A549 (cell line): ENCODE data around the gene ARHGAP22. TPM values are rescaled to one million over a fixed set of nuclear protein-coding genes. Genes with fewer than 3 reads are reported as not detected.

Source experiments
- ATAC-seq, 2 experiments: fragments of 200-7000 bp in 1 of 2; fragments of >200 bp in 1 of 2; cut with Nextera tagmentation in 1 of 2; cut with Tn5 transposase in 1 of 2; 3 replicates each; pipeline versions ENCODE4 v1.8.0 to v1.9.1; 2018 to 2020; ENCODE audit warnings: mild to moderate bottlenecking in 1 of 2, moderate library complexity in 1 of 2
- CTCF ChIA-PET: fragments of 300-600 bp; sonication (Branson Sonifier 250); formaldehyde crosslinking; extraction: SDS; loops from one replicate; lab custom pipeline; 2021; ENCODE audit warnings: antibody characterized with exemption, inconsistent platforms; lab: Yijun Ruan, JAX
- POLR2A ChIA-PET: fragments of 350-600 bp; formaldehyde crosslinking; extraction: SDS; loops from one replicate; lab custom pipeline; 2021; ENCODE audit warnings: antibody characterized with exemption, inconsistent platforms; lab: Yijun Ruan, JAX
- DNase-seq, 2 experiments: peaks; one replicate each; pipeline versions ENCODE4 v3.0.0 to v3.0.0-alpha.2; 2011 to 2016; ENCODE audit warnings: low read depth in 1 of 2, low spot score in 1 of 2
- FAIRE-seq: peaks from 2 replicates; lab custom pipeline; 2011; peaks lifted over from hg19 to GRCh38; lab: Jason Lieb, UNC
- H3K27ac ChIP-seq, 2 experiments: fragments of >200 bp; sonication (Bioruptor Twin); formaldehyde crosslinking; 3 replicates each; pipeline ENCODE4 v1.5.1; 2016 to 2017
- H3K4me1 ChIP-seq: fragments of >200 bp; sonication (Bioruptor Twin); formaldehyde crosslinking; 3 replicates; pipeline ENCODE4 v1.6.1; 2016
- H3K4me2 ChIP-seq: fragments of >200 bp; sonication (Bioruptor Twin); formaldehyde crosslinking; 3 replicates; pipeline ENCODE4 v1.6.1; 2016
- H3K4me3 ChIP-seq: fragments of >200 bp; sonication (Bioruptor Twin); formaldehyde crosslinking; 3 replicates; pipeline ENCODE4 v1.5.1; 2016
- H3K9me3 ChIP-seq: fragments of >200 bp; sonication (Bioruptor Twin); formaldehyde crosslinking; 3 replicates; pipeline ENCODE4 v1.6.1; 2016
- ATOH8 ChIP-seq: fragments of 250-450 bp; sonication (Bioruptor Pico); IDR thresholded peaks from 2 replicates; pipeline ENCODE4 v1.5.0; 2020; ENCODE audit warnings: low read depth, mild to moderate bottlenecking, moderate library complexity
- CBX8 ChIP-seq: fragments of 200-600 bp; sonication (generic); IDR thresholded peaks from 2 replicates; pipeline ENCODE4 v1.6.1; 2016
- CHD2 ChIP-seq: fragments of 150-350 bp; IDR thresholded peaks from 2 replicates; pipeline ENCODE4 v1.6.1; 2014; ENCODE audit warnings: low read length; ENCODE audit not compliant: partially characterized antibody
- CTCF ChIP-seq: fragments of >200 bp; sonication (Bioruptor Twin); formaldehyde crosslinking; IDR thresholded peaks from 3 replicates; pipeline ENCODE4 v1.5.1; 2016
- EHMT2 ChIP-seq: fragments of 200-600 bp; sonication (generic); IDR thresholded peaks from 2 replicates; pipeline ENCODE4 v1.6.1; 2016; ENCODE audit warnings: antibody characterized with exemption, low read depth, mild to moderate bottlenecking, moderate library complexity
- ELK1 ChIP-seq: fragments of 150-350 bp; IDR thresholded peaks from 2 replicates; pipeline ENCODE4 v1.6.1; 2014; ENCODE audit warnings: low read depth, mild to moderate bottlenecking, low read length
- HES2 ChIP-seq: fragments of >200 bp; sonication (Bioruptor Twin); formaldehyde crosslinking; IDR thresholded peaks from 2 replicates; pipeline ENCODE4 v1.6.1; 2016
- HOXA7 ChIP-seq: fragments of 250-450 bp; sonication (Bioruptor Pico); IDR thresholded peaks from 2 replicates; pipeline ENCODE4 v1.5.0; 2020; ENCODE audit warnings: mild to moderate bottlenecking, moderate library complexity
- HOXB13 ChIP-seq: fragments of 250-450 bp; sonication (Bioruptor Pico); IDR thresholded peaks from 2 replicates; pipeline ENCODE4 v1.5.0; 2020; ENCODE audit warnings: low read depth, mild to moderate bottlenecking, moderate library complexity
- KDM5A ChIP-seq: fragments of 200-600 bp; sonication (generic); IDR thresholded peaks from 2 replicates; pipeline ENCODE4 v1.6.1; 2016; ENCODE audit warnings: antibody characterized with exemption, mild to moderate bottlenecking
- NFE2L2 ChIP-seq: fragments of 150-350 bp; conservative IDR thresholded peaks from 2 replicates; pipeline ENCODE4 v1.6.1; 2014; ENCODE audit warnings: low read length
- PBX3 ChIP-seq: IDR thresholded peaks from 2 replicates; pipeline ENCODE4 v1.6.1; 2012
- PHF8 ChIP-seq: fragments of 200-600 bp; sonication (generic); IDR thresholded peaks from 2 replicates; pipeline ENCODE4 v1.6.1; 2016; ENCODE audit warnings: low read depth, mild to moderate bottlenecking, antibody characterized with exemption, moderate library complexity, borderline replicate concordance
- RAD21 ChIP-seq, 2 experiments: fragments of >200 bp in 1 of 2; sonication (Bioruptor Twin) in 1 of 2; formaldehyde crosslinking in 1 of 2; IDR thresholded peaks in 1 of 2; conservative IDR thresholded peaks in 1 of 2; 2 replicates in 1 of 2; 3 replicates in 1 of 2; pipeline ENCODE4 v1.6.1; 2012 to 2018; ENCODE audit warnings: inconsistent platforms in 1 of 2
- RARB ChIP-seq: fragments of 250-450 bp; sonication (Bioruptor Pico); IDR thresholded peaks from 2 replicates; pipeline ENCODE4 v1.8.0; 2021; ENCODE audit warnings: mild to moderate bottlenecking, moderate library complexity
- REST ChIP-seq: fragments of 200-600 bp; sonication (generic); IDR thresholded peaks from 2 replicates; pipeline ENCODE4 v1.6.1; 2016; ENCODE audit warnings: antibody characterized with exemption, mild to moderate bottlenecking, moderate library complexity
- RNF2 ChIP-seq: fragments of 200-600 bp; sonication (generic); IDR thresholded peaks from 2 replicates; pipeline ENCODE4 v1.6.1; 2016; ENCODE audit warnings: low read depth, mild to moderate bottlenecking, antibody characterized with exemption, moderate library complexity, borderline replicate concordance
- SREBF2 ChIP-seq: fragments of 450-650 bp; IDR thresholded peaks from 2 replicates; pipeline ENCODE4 v1.6.1; 2014; ENCODE audit warnings: mild to moderate bottlenecking, moderate library complexity
- ZFP36 ChIP-seq: fragments of 450-650 bp; IDR thresholded peaks from 2 replicates; pipeline ENCODE4 v1.6.1; 2014; ENCODE audit warnings: borderline replicate concordance; ENCODE audit not compliant: partially characterized antibody
- ZSCAN20 ChIP-seq: fragments of 250-450 bp; sonication (Bioruptor Pico); IDR thresholded peaks from 2 replicates; pipeline ENCODE4 v1.8.0; 2022; ENCODE audit warnings: mild to moderate bottlenecking, moderate library complexity
- WGBS: methylation state at CpG from one replicate; pipeline ENCODE4 v1.1.6; 2017; ENCODE audit errors: missing lambda C conversion rate; 5-methylcytosine and 5-hydroxymethylcytosine counted together
- polyA plus RNA-seq, 4 experiments: library from polyadenylated mRNA; depleted of rRNA in 3 of 4; stranded (reverse); fragments of >200 nt; fragmentation: RNase III in 1 of 4; extraction: RNeasy Plus Mini Kit Qiagen cat#74134 plus additional on column Dnase treatment in 1 of 4; gene quantifications; 2 replicates in 3 of 4; 3 replicates in 1 of 4; pipeline ENCODE4 v1.2.3, GENCODE V29; 2011 to 2017

Gene ARHGAP22
- polyA plus RNA-seq, 2 of the 4 experiments (the other 2 are of a cell fraction), result 1.9 to 3.2 TPM

GRCh38 chr10:48520594-48520993 is 84.3 kb downstream of the ARHGAP22 start (continued):
- TF ChIP-seq ATOH8 (CRISPR knock-in tag) (no peak), RNF2 (no peak), ZSCAN20 (CRISPR knock-in tag) (no peak)

- TF ChIP-seq CHD2 (no peak), PBX3 (no peak), RAD21 (conservative IDR thresholded peaks at IDR 0.05 in 1 of 2, IDR thresholded peaks at IDR 0.05 in 1 of 2) (no peak), CBX8 (no peak), NFE2L2 (no peak), KDM5A (no peak), REST (no peak)
- TF ChIP-seq, all 56 proteins: peak for 0
- Histone ChIP-seq H3K27ac (no peak overlapping the region), H3K4me1 (0 out of 3 replicates have a peak, but pooled peaks cover 3% of the 10 kb centered on the region), H3K4me2 (no peak overlapping the region), H3K9me3 (peaks cover 6% of the 10 kb centered on the region; the same call in 2 of the 3 replicates), H3K4me3 (no peak overlapping the region)
- ATAC-seq (no peak), FAIRE-seq (no peak), DNase-seq (no peak)
- ChIA-PET POLR2A (no interaction called here), CTCF (interaction anchor here (2.0 kb wide), 1 partner anchor 136 kb away, joined by 5 read pairs; no protein-coding TSS in a partner anchor)
- WGBS, result 83% methylated on average over 3 of the region's 3 CpGs
These were observed 84.7 kb downstream of the ARHGAP22 start for GRCh38 chr10:48520184-48520506.

- ChIA-PET CTCF (interaction anchor here (1.3 to 2.0 kb wide), 2 partner anchors 10 to 136 kb away, joined by 4 to 5 read pairs; no protein-coding TSS in a partner anchor), POLR2A (no interaction called here)
- Histone ChIP-seq H3K4me3 (no peak overlapping the region), H3K9me3 (peaks cover 8% of the 10 kb centered on the region; the same call in 2 of the 3 replicates), H3K27ac (no peak overlapping the region), H3K4me2 (no peak overlapping the region), H3K4me1 (0 out of 3 replicates have a peak, but pooled peaks cover 3% of the 10 kb centered on the region)
- 87% methylated on average over 8 of the region's 12 CpGs for WGBS
- TF ChIP-seq NFE2L2 (no peak), EHMT2 (no peak)
- ATAC-seq, result no peak
- FAIRE-seq, result no peak
- DNase-seq, result no peak
These were observed 85.2 kb downstream of the ARHGAP22 start for GRCh38 chr10:48519481-48520183.

- H3K9me3 ChIP-seq, result peaks cover 9% of the 10 kb centered on the region; the same call in 2 of the 3 replicates
- 61% methylated on average over 4 of the region's 4 CpGs for WGBS
- ATAC-seq (no peak), FAIRE-seq (no peak), DNase-seq (no peak)
- no peak overlapping the region for H3K4me2 ChIP-seq
- ChIA-PET POLR2A (no interaction called here), CTCF (interaction anchor here (1.3 to 2.0 kb wide), 2 partner anchors 9 to 137 kb away, joined by 4 to 5 read pairs; no protein-coding TSS in a partner anchor)
- no peak overlapping the region for H3K4me3 ChIP-seq
- H3K27ac ChIP-seq, result no peak overlapping the region
- H3K4me1 ChIP-seq, result 0 out of 3 replicates have a peak, but pooled peaks cover 3% of the 10 kb centered on the region
- no peak for TF ChIP-seq ELK1
- TF ChIP-seq RARB, result no peak
- TF ChIP-seq HOXA7 (CRISPR knock-in tag), result no peak
- TF ChIP-seq HES2, result no peak
- TF ChIP-seq CTCF, result no peak
- no peak for TF ChIP-seq PHF8
- no peak for TF ChIP-seq HOXB13
- no peak for TF ChIP-seq NFE2L2
- no peak for TF ChIP-seq SREBF2
- no peak for TF ChIP-seq ZFP36
These were observed 85.9 kb downstream of the ARHGAP22 start for GRCh38 chr10:48518986-48519385.
